Testis (tissue), 3 donors: Measurements from ENCODE around the gene HMX3. TPM values are rescaled to one million over a fixed set of nuclear protein-coding genes. Genes with fewer than 3 reads are reported as not detected.

Experiments used
- DNase-seq: peaks from one replicate; pipeline ENCODE4 v3.0.0-alpha.2; 2019
- H3K27ac ChIP-seq, 2 donors: fragments of 200-600 bp; sonication (generic); one replicate each; pipeline ENCODE4 v1.5.1; 2019
- H3K27me3 ChIP-seq: fragments of 200-600 bp; sonication (generic); one replicate; pipeline ENCODE4 v1.5.1; 2019
- H3K36me3 ChIP-seq: fragments of 200-600 bp; sonication (generic); one replicate; pipeline ENCODE4 v1.5.1; 2017; ENCODE audit warnings: low read depth; ENCODE audit errors: missing control alignments
- H3K4me1 ChIP-seq: fragments of 200-600 bp; sonication (generic); one replicate; pipeline ENCODE4 v1.5.1; 2019
- H3K4me3 ChIP-seq, 2 donors: fragments of 200-600 bp; sonication (generic); one replicate each; pipeline ENCODE4 v1.5.1; 2017 to 2019
- H3K9me3 ChIP-seq: fragments of 200-600 bp; sonication (generic); one replicate; pipeline ENCODE4 v1.5.1; 2017
- CTCF ChIP-seq, 3 experiments: fragments of 450-650 bp in 2 of 3; fragments of 200-600 bp in 1 of 3; sonication (generic) in 1 of 3; IDR thresholded peaks; one replicate each; pipeline ENCODE4 v1.5.1; 2016 to 2019; ENCODE audit warnings: antibody characterized with exemption in 3 of 3, mild to moderate bottlenecking in 2 of 3, moderate library complexity in 1 of 3
- POLR2A ChIP-seq: fragments of 450-650 bp; IDR thresholded peaks from one replicate; pipeline ENCODE4 v1.6.1; 2017; ENCODE audit warnings: antibody characterized with exemption, mild to moderate bottlenecking, moderate library complexity
- WGBS, 2 donors: methylation state at CpG; one replicate each; pipeline ENCODE4 v1.1.5; 2018; 5-methylcytosine and 5-hydroxymethylcytosine counted together
- intact Hi-C: fragments of 100-400 bp; cut with DNase I; formaldehyde crosslinking; loops from one replicate; pipeline ENCODE4 v1.15.1; 2023; ENCODE audit warnings: low total_unique reads
- polyA plus RNA-seq: library from polyadenylated mRNA; stranded (reverse); fragments of 350-450 nt; fragmentation: Illumina TruSeq; extraction: RNeasy Lipid Tissue Mini Kit (QIAGEN cat#74804); gene quantifications from one replicate; pipeline ENCODE4 v1.2.3, GENCODE V29; 2014; ENCODE audit warnings: low read depth, low replicate concordance; ENCODE audit not compliant: insufficient read depth
- total RNA-seq, 2 donors: library from RNA; depleted of rRNA; stranded (reverse); fragments of >200 nt; gene quantifications; one replicate each; pipeline ENCODE4 v1.2.3, GENCODE V29; 2016

Gene HMX3
- total and polyA plus RNA-seq, 3 donors from 2014 or later: 0.25 to 0.55 TPM; not detected in 1

GRCh38 chr10:123117644-123118417 lies 17.9 kb upstream of the HMX3 start:
- TF ChIP-seq POLR2A (no peak), CTCF (IDR thresholded peaks at IDR 0.05) (no peak)
- intact Hi-C loops: no loop called here
- Histone ChIP-seq H3K36me3 (no peaks in the 10 kb centered on the region), H3K4me3 (no peak overlapping the region), H3K27ac (no peak overlapping the region), H3K4me1 (no peaks in the 10 kb centered on the region), H3K9me3 (no peaks in the 10 kb centered on the region), H3K27me3 (no peaks in the 10 kb centered on the region)
- 8 to 9% methylated on average over 25 to 26 of the region's 26 CpGs for WGBS, 2 donors
- peak; percentile 34 for DNase-seq

GRCh38 chr10:123119081-123119480 lies 16.7 kb upstream of the HMX3 start:
- Histone ChIP-seq H3K27me3 (no peaks in the 10 kb centered on the region), H3K4me1 (no peaks in the 10 kb centered on the region), H3K4me3 (no peak overlapping the region), H3K9me3 (no peaks in the 10 kb centered on the region), H3K36me3 (no peaks in the 10 kb centered on the region), H3K27ac (no peak overlapping the region)
- DNase-seq: no peak
- 64 to 66% methylated on average over 5 to 8 of the region's 8 CpGs for WGBS, 2 donors
- no peak for TF ChIP-seq POLR2A
- TF ChIP-seq CTCF (IDR thresholded peaks at IDR 0.05): no peak
- intact Hi-C loops: no loop called here

- intact Hi-C loops: no loop called here
- Histone ChIP-seq H3K4me1 (no peaks in the 10 kb centered on the region), H3K27ac (no peak overlapping the region), H3K27me3 (no peaks in the 10 kb centered on the region), H3K9me3 (no peaks in the 10 kb centered on the region), H3K4me3 (no peak overlapping the region), H3K36me3 (no peaks in the 10 kb centered on the region)
- WGBS, 2 donors: 73% methylated on average over 5 of the region's 5 CpGs
- no peak for DNase-seq
- TF ChIP-seq CTCF (IDR thresholded peaks at IDR 0.05): no peak
- TF ChIP-seq POLR2A: no peak
These were observed 9.5 kb upstream of the HMX3 start for GRCh38 chr10:123126246-123126645.

GRCh38 chr10:123129618-123130271 lies 6.0 kb upstream of the HMX3 start:
- TF ChIP-seq CTCF (IDR thresholded peaks at IDR 0.05) (no peak), POLR2A (no peak)
- no peak overlapping the region for H3K27ac ChIP-seq
- no peaks in the 10 kb centered on the region for H3K9me3 ChIP-seq
- H3K4me1 ChIP-seq: peaks cover 3% of the 10 kb centered on the region
- no peak for DNase-seq
- intact Hi-C loops: no loop called here
- H3K27me3 ChIP-seq: peaks cover 4% of the 10 kb centered on the region
- no peaks in the 10 kb centered on the region for H3K36me3 ChIP-seq
- H3K4me3 ChIP-seq: no peak overlapping the region
- WGBS, 2 donors: 79 to 91% methylated on average over 4 of the region's 4 CpGs
